ENCODE results near the gene ZFYVE26.

ZFYVE26 gene

GRCh38 chr14:67833403-67833802 is 17.0 kb upstream of the ZFYVE26 start:
- no peaks in the 10 kb centered on the region for H3K9me3 ChIP-seq (ENCODE audit: control insufficient read depth, low read length)

DNA sequence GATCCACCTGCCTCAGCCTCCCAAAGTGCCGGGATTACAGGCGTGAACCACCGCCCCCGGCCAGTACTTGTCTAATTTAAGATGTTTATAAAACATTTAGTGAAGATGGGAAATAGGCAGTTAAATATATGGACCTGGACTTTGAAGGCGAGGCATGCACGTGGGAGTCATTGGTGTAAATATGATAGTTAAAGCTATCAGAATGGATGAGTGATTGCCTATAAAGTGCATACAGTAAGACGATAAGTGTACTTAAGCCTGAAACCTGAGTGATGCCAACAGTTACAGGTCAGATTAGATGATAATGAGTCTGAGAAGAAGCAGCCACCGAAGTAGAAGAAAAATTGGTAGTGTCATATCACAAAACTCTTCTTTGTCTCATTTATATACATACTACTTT is 14.7 kb upstream of the ZFYVE26 start:
- H3K4me3 ChIP-seq (ENCODE audit: low read depth, low read length): no peak overlapping the region
- H3K27me3 ChIP-seq (ENCODE audit: control insufficient read depth, insufficient read depth, low read length): no peaks in the 10 kb centered on the region
- H3K4me2 ChIP-seq (ENCODE audit: low read length): no peak overlapping the region
- no peak overlapping the region for H3K27ac ChIP-seq
- TF ChIP-seq, protein P1, sequence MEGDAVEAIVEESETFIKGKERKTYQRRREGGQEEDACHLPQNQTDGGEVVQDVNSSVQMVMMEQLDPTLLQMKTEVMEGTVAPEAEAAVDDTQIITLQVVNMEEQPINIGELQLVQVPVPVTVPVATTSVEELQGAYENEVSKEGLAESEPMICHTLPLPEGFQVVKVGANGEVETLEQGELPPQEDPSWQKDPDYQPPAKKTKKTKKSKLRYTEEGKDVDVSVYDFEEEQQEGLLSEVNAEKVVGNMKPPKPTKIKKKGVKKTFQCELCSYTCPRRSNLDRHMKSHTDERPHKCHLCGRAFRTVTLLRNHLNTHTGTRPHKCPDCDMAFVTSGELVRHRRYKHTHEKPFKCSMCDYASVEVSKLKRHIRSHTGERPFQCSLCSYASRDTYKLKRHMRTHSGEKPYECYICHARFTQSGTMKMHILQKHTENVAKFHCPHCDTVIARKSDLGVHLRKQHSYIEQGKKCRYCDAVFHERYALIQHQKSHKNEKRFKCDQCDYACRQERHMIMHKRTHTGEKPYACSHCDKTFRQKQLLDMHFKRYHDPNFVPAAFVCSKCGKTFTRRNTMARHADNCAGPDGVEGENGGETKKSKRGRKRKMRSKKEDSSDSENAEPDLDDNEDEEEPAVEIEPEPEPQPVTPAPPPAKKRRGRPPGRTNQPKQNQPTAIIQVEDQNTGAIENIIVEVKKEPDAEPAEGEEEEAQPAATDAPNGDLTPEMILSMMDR (IDR thresholded peaks at IDR 0.05): no peak
- no peaks in the 10 kb centered on the region for H3K9me3 ChIP-seq (ENCODE audit: control insufficient read depth, low read length)
- no peaks in the 10 kb centered on the region for H3K79me2 ChIP-seq
- no peaks in the 10 kb centered on the region for H3K36me3 ChIP-seq (ENCODE audit: control insufficient read depth, insufficient read depth, low read length)
- H3K9ac ChIP-seq: no peak overlapping the region
- no peak overlapping the region for H2AFZ ChIP-seq
- H3K4me1 ChIP-seq: no peaks in the 10 kb centered on the region

More at GRCh38 chr14:67833403-67833802, 17.0 kb upstream of the ZFYVE26 start:
- Histone ChIP-seq H3K4me1 (no peaks in the 10 kb centered on the region), H3K9ac (no peak overlapping the region), H3K79me2 (no peaks in the 10 kb centered on the region), H3K4me3 (ENCODE audit: low read depth, low read length) (no peak overlapping the region), H3K4me2 (ENCODE audit: low read length) (no peak overlapping the region), H3K27ac (no peak overlapping the region), H3K36me3 (ENCODE audit: control insufficient read depth, insufficient read depth, low read length) (no peaks in the 10 kb centered on the region), H3K27me3 (ENCODE audit: control insufficient read depth, insufficient read depth, low read length) (no peaks in the 10 kb centered on the region), H2AFZ (no peak overlapping the region)
- TF ChIP-seq, protein P1 (IDR thresholded peaks at IDR 0.05): no peak

- Histone ChIP-seq H2AFZ (no peak overlapping the region), H3K4me1 (no peaks in the 10 kb centered on the region), H3K9me3 (ENCODE audit: control insufficient read depth, low read length) (no peaks in the 10 kb centered on the region), H3K4me2 (ENCODE audit: low read length) (no peak overlapping the region), H3K79me2 (no peaks in the 10 kb centered on the region), H3K36me3 (ENCODE audit: control insufficient read depth, insufficient read depth, low read length) (no peaks in the 10 kb centered on the region), H3K27ac (no peak overlapping the region), H3K27me3 (ENCODE audit: control insufficient read depth, insufficient read depth, low read length) (no peaks in the 10 kb centered on the region), H3K4me3 (ENCODE audit: low read depth, low read length) (no peak overlapping the region), H3K9ac (no peak overlapping the region)
- TF ChIP-seq, protein P1 (IDR thresholded peaks at IDR 0.05): no peak
Measured at GRCh38 chr14:67821121-67821520, 4.7 kb upstream of the ZFYVE26 start.

GRCh38 chr14:67820428-67820971 is 4.1 kb upstream of the ZFYVE26 start:
- Histone ChIP-seq H3K9ac (no peak overlapping the region), H3K4me3 (ENCODE audit: low read depth, low read length) (peak overlapping the region; percentile 80), H3K9me3 (ENCODE audit: control insufficient read depth, low read length) (no peaks in the 10 kb centered on the region), H3K27me3 (ENCODE audit: control insufficient read depth, insufficient read depth, low read length) (no peaks in the 10 kb centered on the region), H3K4me2 (ENCODE audit: low read length) (peak overlapping the region; percentile 80), H3K79me2 (no peaks in the 10 kb centered on the region), H3K36me3 (ENCODE audit: control insufficient read depth, insufficient read depth, low read length) (no peaks in the 10 kb centered on the region), H3K27ac (no peak overlapping the region), H2AFZ (peak overlapping the region; percentile 94), H3K4me1 (no peaks in the 10 kb centered on the region)
- TF ChIP-seq, protein P1 (IDR thresholded peaks at IDR 0.05): no peak
